NT2/D1 (cell line): Measurements from ENCODE around the gene ENPP1.

Source experiments
- DNase-seq: peaks from one replicate; pipeline ENCODE4 v3.0.0-alpha.2; 2011; ENCODE audit warnings: low read depth, low spot score
- H3K27me3 ChIP-seq: 2 replicates; pipeline ENCODE4 v1.6.0; 2011; ENCODE audit warnings: mild to moderate bottlenecking; ENCODE audit not compliant: insufficient read length, insufficient read depth
- H3K36me3 ChIP-seq: 2 replicates; pipeline ENCODE4 v1.6.1; 2011; ENCODE audit warnings: mild to moderate bottlenecking, low read length, mixed read lengths; ENCODE audit not compliant: insufficient read depth, insufficient read length
- H3K4me1 ChIP-seq: 2 replicates; pipeline ENCODE4 v1.5.1; 2011; ENCODE audit not compliant: insufficient read depth, insufficient read length
- H3K4me3 ChIP-seq: 2 replicates; pipeline ENCODE4 v1.5.1; 2011; ENCODE audit warnings: low read depth; ENCODE audit not compliant: insufficient read length
- H3K9ac ChIP-seq: 2 replicates; pipeline ENCODE4 v1.6.0; 2011; ENCODE audit warnings: low read depth; ENCODE audit not compliant: insufficient read length
- H3K9me3 ChIP-seq: 2 replicates; pipeline ENCODE4 v1.5.1; 2011; ENCODE audit warnings: mild to moderate bottlenecking, low read length; ENCODE audit not compliant: insufficient read depth
- SUZ12 ChIP-seq: IDR thresholded peaks from 2 replicates; pipeline ENCODE4 v1.6.1; 2011; ENCODE audit not compliant: insufficient read length, insufficient read depth; ENCODE audit errors: extremely low read depth
- YY1 ChIP-seq: IDR thresholded peaks from 2 replicates; pipeline ENCODE4 v1.6.1; 2011; ENCODE audit not compliant: insufficient read length, insufficient read depth
- ZNF274 ChIP-seq: IDR thresholded peaks from 2 replicates; pipeline ENCODE4 v1.6.1; 2011; ENCODE audit warnings: mild to moderate bottlenecking, low read depth, low read length

Gene ENPP1

DNA sequence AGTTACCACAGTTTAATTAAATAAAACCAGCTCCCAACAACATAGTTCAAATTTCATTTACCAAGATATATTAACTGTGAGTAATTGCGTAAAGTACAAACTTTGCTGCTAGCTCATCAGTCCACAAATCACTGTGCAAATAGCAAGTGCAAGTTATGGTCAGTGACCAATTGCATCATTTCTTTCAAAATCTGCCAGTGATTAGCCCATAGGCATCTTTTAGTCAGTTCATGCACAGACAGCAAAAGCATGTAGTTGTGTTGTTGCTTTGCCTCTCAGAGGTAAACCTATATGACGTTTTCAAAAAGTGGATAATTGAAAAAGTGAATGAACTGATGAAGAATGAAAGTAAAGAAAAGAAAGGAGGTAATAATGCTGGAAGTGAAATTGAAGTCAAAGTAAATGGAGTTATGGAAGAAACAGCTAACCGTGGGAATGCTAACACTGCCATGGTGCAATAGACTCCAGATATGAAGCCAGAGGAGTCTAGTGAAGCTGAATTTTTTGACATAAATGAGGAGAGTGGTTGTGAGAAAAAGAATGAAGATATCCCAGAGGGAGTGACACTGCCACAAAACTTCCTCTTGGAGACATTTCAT is 36.5 kb downstream of the ENPP1 start:
- H3K9ac ChIP-seq: no peak overlapping the region
- no peaks in the 10 kb centered on the region for H3K4me1 ChIP-seq
- no peak for DNase-seq
- no peaks in the 10 kb centered on the region for H3K27me3 ChIP-seq
- H3K9me3 ChIP-seq: no peaks in the 10 kb centered on the region
- no peak overlapping the region for H3K4me3 ChIP-seq
- TF ChIP-seq YY1 (no peak), SUZ12 (no peak), ZNF274 (no peak)
- H3K36me3 ChIP-seq: no peaks in the 10 kb centered on the region

GRCh38 chr6:131846023-131846663 is 38.3 kb downstream of the ENPP1 start:
- no peaks in the 10 kb centered on the region for H3K9me3 ChIP-seq
- no peak overlapping the region for H3K4me3 ChIP-seq
- no peak for DNase-seq
- H3K4me1 ChIP-seq: no peaks in the 10 kb centered on the region
- no peak overlapping the region for H3K9ac ChIP-seq
- peaks cover 10% of the 10 kb centered on the region for H3K36me3 ChIP-seq
- no peaks in the 10 kb centered on the region for H3K27me3 ChIP-seq
- TF ChIP-seq ZNF274 (no peak), YY1 (no peak), SUZ12 (no peak)

DNA sequence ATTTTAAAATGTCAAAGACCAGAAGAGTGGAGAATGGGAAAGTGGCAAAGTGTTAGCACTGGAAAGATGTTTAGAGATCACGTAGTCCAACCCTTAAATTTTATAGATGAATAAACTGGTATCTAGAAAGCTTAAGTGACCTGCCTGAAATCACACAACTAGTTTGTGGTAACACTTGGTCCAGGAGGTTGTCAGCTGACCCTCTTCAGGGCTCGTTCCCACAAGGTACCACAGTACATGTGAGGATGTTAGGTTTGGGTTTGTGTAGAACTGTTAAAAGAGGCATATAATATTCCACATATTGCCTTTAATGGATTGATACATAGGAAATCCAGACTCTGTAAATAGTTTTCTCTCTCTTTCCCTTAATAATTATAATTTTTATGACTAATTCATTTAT is 39.1 kb downstream of the ENPP1 start:
- Histone ChIP-seq H3K4me3 (no peak overlapping the region), H3K9ac (no peak overlapping the region), H3K36me3 (peaks cover 10% of the 10 kb centered on the region), H3K9me3 (no peaks in the 10 kb centered on the region), H3K27me3 (no peaks in the 10 kb centered on the region), H3K4me1 (no peaks in the 10 kb centered on the region)
- TF ChIP-seq YY1 (no peak), ZNF274 (no peak), SUZ12 (no peak)
- DNase-seq: no peak

- H3K27me3 ChIP-seq: no peaks in the 10 kb centered on the region
- H3K9me3 ChIP-seq: no peaks in the 10 kb centered on the region
- no peaks in the 10 kb centered on the region for H3K4me1 ChIP-seq
- H3K9ac ChIP-seq: no peak overlapping the region
- no peak overlapping the region for H3K4me3 ChIP-seq
- DNase-seq: no peak
- TF ChIP-seq ZNF274 (no peak), YY1 (no peak)
- peaks cover 10% of the 10 kb centered on the region for H3K36me3 ChIP-seq
These were observed 42.0 kb downstream of the ENPP1 start for GRCh38 chr6:131849799-131850198.

DNA sequence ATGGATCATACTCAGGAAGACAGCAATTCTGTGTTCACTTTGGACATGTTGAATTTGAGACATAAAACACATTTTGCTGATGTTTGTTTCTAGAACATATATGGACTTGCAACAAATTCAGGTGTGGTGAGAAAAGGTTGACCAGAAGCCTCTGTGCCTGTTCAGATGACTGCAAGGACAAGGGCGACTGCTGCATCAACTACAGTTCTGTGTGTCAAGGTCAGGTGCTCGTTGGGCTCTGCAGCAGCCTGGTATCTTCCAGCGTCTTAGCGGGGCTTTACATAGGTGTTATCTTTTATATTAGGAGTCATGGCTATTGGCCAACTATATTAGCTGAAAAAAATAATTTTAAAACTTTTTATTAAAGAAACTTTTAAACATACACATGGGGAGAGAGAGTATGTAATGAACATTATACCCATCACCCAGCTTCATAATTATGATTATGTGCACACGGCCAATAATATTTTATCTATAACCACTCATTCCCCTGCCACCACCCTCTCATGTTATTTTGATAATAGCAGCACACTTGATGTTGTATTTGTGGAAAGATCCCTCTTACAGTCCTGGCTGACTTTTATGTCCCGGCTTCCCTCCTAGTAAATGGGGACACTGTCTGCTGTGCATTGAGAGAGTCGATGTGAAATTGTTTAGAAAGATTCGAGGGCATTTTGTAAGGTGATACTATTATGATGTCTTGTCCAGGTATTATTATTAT is 43.4 kb downstream of the ENPP1 start:
- TF ChIP-seq ZNF274: no peak
- no peak for TF ChIP-seq YY1
- no peak for TF ChIP-seq SUZ12
- DNase-seq: no peak
- Histone ChIP-seq H3K9ac (no peak overlapping the region), H3K27me3 (no peaks in the 10 kb centered on the region), H3K4me1 (no peaks in the 10 kb centered on the region), H3K9me3 (no peaks in the 10 kb centered on the region), H3K36me3 (peaks cover 10% of the 10 kb centered on the region), H3K4me3 (no peak overlapping the region)

DNA sequence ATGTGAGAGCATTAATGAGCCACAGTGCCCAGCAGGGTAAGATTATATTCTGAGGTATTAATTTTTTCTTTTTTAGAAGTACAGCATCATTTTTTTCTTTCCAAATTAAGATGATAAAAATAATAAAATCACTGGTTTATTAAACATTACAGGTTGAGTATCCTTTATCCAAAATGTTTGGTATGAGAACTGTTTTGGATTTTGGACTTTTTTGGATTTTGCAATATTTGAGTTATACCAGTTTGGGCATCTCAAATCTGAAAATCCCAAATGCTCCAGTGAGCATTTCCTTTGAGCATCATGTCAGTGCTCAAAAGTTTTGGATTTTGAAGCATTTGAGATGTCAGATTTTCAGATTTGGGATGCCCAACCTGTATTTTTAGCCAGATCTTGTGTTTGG is 44.4 kb downstream of the ENPP1 start:
- no peak for DNase-seq
- no peaks in the 10 kb centered on the region for H3K4me1 ChIP-seq
- H3K9ac ChIP-seq: no peak overlapping the region
- no peaks in the 10 kb centered on the region for H3K9me3 ChIP-seq
- H3K36me3 ChIP-seq: peaks cover 10% of the 10 kb centered on the region
- no peak for TF ChIP-seq YY1
- no peak for TF ChIP-seq SUZ12
- TF ChIP-seq ZNF274: no peak
- no peaks in the 10 kb centered on the region for H3K27me3 ChIP-seq
- no peak overlapping the region for H3K4me3 ChIP-seq

DNA sequence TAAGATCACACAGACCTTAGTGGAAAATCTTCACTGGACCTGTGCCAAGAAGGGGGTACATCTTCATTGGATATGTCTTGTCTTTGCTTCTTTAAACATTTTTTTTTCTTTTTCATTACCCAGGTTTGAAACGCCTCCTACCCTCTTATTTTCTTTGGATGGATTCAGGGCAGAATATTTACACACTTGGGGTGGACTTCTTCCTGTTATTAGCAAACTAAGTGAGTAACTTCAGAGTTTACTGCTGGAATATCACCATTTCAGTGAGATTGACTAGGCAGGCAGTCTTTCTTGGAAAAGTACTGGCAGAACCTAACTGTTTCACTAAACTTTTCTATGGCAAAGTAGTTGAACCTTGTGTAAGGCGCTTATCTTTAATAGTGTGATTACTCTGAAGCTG is 47.0 kb downstream of the ENPP1 start:
- no peaks in the 10 kb centered on the region for H3K9me3 ChIP-seq
- no peak for TF ChIP-seq SUZ12
- no peak for TF ChIP-seq YY1
- TF ChIP-seq ZNF274: no peak
- no peak overlapping the region for H3K9ac ChIP-seq
- no peaks in the 10 kb centered on the region for H3K4me1 ChIP-seq
- peaks cover 9% of the 10 kb centered on the region for H3K36me3 ChIP-seq
- no peak overlapping the region for H3K4me3 ChIP-seq
- no peaks in the 10 kb centered on the region for H3K27me3 ChIP-seq
- DNase-seq: no peak
